Neutrophil (primary cell): ENCODE measurements around the gene VCAN.

ENCODE experiments used
- H3K27ac ChIP-seq: fragments of 200-600 bp; sonication (generic); 2 replicates; pipeline ENCODE4 v1.5.1; 2016; ENCODE audit warnings: mild to moderate bottlenecking, moderate library complexity
- H3K27me3 ChIP-seq: fragments of 200-600 bp; sonication (generic); 2 replicates; pipeline ENCODE4 v1.6.0; 2016; ENCODE audit warnings: mild to moderate bottlenecking
- H3K36me3 ChIP-seq: fragments of 200-600 bp; sonication (generic); 2 replicates; pipeline ENCODE4 v1.5.1; 2017
- H3K4me1 ChIP-seq, 2 experiments: fragments of 200-600 bp in 1 of 2; sonication (generic) in 1 of 2; 1 replicate in 1 of 2; 2 replicates in 1 of 2; pipeline versions ENCODE4 v1.5.1 to v1.6.1; 2013 to 2016; ENCODE audit warnings: low read depth in 1 of 2, low read length in 1 of 2, mild to moderate bottlenecking in 1 of 2, moderate library complexity in 1 of 2; ENCODE audit not compliant: control insufficient read depth in 1 of 2, insufficient read depth in 1 of 2
- H3K4me3 ChIP-seq, 2 experiments: fragments of 200-600 bp in 1 of 2; sonication (generic) in 1 of 2; 1 replicate in 1 of 2; 2 replicates in 1 of 2; pipeline ENCODE4 v1.5.1; 2013 to 2016; ENCODE audit warnings: low read depth in 1 of 2, low read length in 1 of 2, mild to moderate bottlenecking in 1 of 2, moderate library complexity in 1 of 2
- H3K9me3 ChIP-seq: fragments of 200-600 bp; sonication (generic); 2 replicates; pipeline ENCODE4 v1.5.1; 2016
- CTCF ChIP-seq: fragments of 200-600 bp; sonication (generic); IDR thresholded peaks from 2 replicates; pipeline ENCODE4 v1.5.1; 2016; ENCODE audit warnings: antibody characterized with exemption

The VCAN gene

GRCh38 chr5:83524991-83525390 lies 53.4 kb downstream of the VCAN start:
- no peak for TF ChIP-seq CTCF
- H3K36me3 ChIP-seq: no peaks in the 10 kb centered on the region
- no peak overlapping the region for H3K4me3 ChIP-seq

GRCh38 chr5:83526289-83526688 lies 54.7 kb downstream of the VCAN start:
- no peak overlapping the region for H3K27ac ChIP-seq
- H3K27me3 ChIP-seq: no peaks in the 10 kb centered on the region
- H3K36me3 ChIP-seq: no peaks in the 10 kb centered on the region
- H3K4me3 ChIP-seq: no peak overlapping the region
- no peaks in the 10 kb centered on the region for H3K9me3 ChIP-seq
- no peaks in the 10 kb centered on the region for H3K4me1 ChIP-seq
- TF ChIP-seq CTCF: no peak

More at GRCh38 chr5:83524991-83525390, 53.4 kb downstream of the VCAN start:
- no peaks in the 10 kb centered on the region for H3K9me3 ChIP-seq
- no peak overlapping the region for H3K27ac ChIP-seq
- no peaks in the 10 kb centered on the region for H3K4me1 ChIP-seq
- no peaks in the 10 kb centered on the region for H3K27me3 ChIP-seq

DNA sequence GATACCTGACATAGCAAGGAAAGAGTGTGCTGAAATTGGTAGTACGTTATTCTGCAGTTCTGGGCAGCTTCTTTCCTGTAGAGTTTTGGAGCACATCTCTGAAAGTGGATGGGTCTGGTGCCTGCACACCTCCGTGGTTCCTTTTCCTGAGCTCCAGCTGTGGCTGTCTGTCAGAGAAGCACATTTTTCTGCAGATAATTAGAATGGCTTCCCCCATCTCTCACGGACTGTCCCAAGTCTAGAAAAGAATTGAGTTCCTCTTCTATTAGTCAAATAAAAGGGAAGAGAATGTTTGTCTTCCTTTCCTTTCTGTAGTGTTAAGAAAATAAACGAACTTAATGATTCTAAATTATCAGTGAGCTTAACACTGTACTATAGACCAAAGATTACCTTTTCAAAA lies 55.7 kb downstream of the VCAN start:
- H3K27me3 ChIP-seq: no peaks in the 10 kb centered on the region
- H3K36me3 ChIP-seq: no peaks in the 10 kb centered on the region
- H3K27ac ChIP-seq: no peak overlapping the region
- TF ChIP-seq CTCF: no peak
- no peaks in the 10 kb centered on the region for H3K9me3 ChIP-seq
- H3K4me1 ChIP-seq: no peaks in the 10 kb centered on the region
- H3K4me3 ChIP-seq: no peak overlapping the region

- no peak overlapping the region for H3K27ac ChIP-seq
- no peaks in the 10 kb centered on the region for H3K36me3 ChIP-seq
- H3K4me3 ChIP-seq: no peak overlapping the region
- H3K9me3 ChIP-seq: no peaks in the 10 kb centered on the region
- no peak for TF ChIP-seq CTCF
- H3K4me1 ChIP-seq: no peaks in the 10 kb centered on the region
- no peaks in the 10 kb centered on the region for H3K27me3 ChIP-seq
These were observed 56.3 kb downstream of the VCAN start for GRCh38 chr5:83527722-83528438.

DNA sequence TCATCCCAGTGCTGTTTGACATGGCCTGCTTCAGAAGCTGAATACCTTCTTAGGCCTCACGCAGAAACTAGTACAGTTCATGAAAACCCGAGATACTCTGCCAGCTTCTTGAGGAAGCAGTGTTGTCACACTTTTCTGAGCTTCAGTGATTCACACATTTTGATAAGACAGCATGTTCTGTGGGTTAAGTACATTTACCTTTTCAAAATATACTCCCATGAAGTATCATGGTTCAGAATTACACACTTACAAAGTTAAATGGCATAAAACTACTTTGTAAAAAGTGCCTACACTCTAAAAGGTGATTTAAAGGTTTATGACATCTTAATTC lies 56.9 kb downstream of the VCAN start:
- no peak for TF ChIP-seq CTCF
- Histone ChIP-seq H3K4me1 (no peaks in the 10 kb centered on the region), H3K4me3 (no peak overlapping the region), H3K27me3 (no peaks in the 10 kb centered on the region), H3K9me3 (no peaks in the 10 kb centered on the region), H3K36me3 (no peaks in the 10 kb centered on the region), H3K27ac (no peak overlapping the region)

DNA sequence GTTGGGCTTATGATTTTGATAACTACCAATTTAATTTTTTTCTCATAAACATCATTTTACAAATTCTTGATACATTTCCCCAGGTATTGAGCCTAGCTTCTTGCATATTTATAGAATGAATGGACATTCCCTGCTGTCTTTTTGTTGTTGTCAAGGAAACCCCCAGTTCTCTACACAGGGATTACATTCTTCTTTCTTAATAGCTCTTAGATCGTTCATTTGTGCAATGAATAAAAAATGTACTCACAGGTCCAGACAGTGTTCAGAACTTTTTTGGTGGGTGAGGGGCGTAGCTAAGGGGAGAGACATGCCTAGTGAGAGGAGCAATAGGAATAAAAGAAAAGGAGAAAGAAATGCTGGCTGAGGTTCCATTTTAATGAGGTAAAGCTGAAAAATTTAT lies 58.6 kb downstream of the VCAN start:
- no peaks in the 10 kb centered on the region for H3K36me3 ChIP-seq
- H3K4me1 ChIP-seq: no peaks in the 10 kb centered on the region
- no peak for TF ChIP-seq CTCF
- no peak overlapping the region for H3K4me3 ChIP-seq
- H3K27ac ChIP-seq: no peak overlapping the region
- H3K9me3 ChIP-seq: no peaks in the 10 kb centered on the region
- H3K27me3 ChIP-seq: no peaks in the 10 kb centered on the region
